SK-N-SH treated with all-trans-retinoic acid at 6 μM for 48 hours (cell line): ENCODE results near the gene PARD3B.
"Not testable (repeated sequence)": the region's sequence is repeated elsewhere in the genome, so short reads cannot be mapped to it uniquely, and the experiment has no call there.

Source experiments
- ATAC-seq: fragments of 200-7000 bp; cut with Tn5 transposase; 3 replicates; pipeline ENCODE4 v1.9.1; 2020; ENCODE audit warnings: mild to moderate bottlenecking, moderate library complexity
- ARNTL ChIP-seq: fragments of 450-650 bp; formaldehyde crosslinking; IDR thresholded peaks from 2 replicates; pipeline ENCODE4 v1.5.0; 2020; ENCODE audit warnings: low read depth, mild to moderate bottlenecking, moderate library complexity, borderline replicate concordance
- BACH2 ChIP-seq: fragments of 250-450 bp; sonication (Bioruptor Pico); IDR thresholded peaks from 2 replicates; pipeline ENCODE4 v1.9.0; 2021; ENCODE audit warnings: mild to moderate bottlenecking, borderline replicate concordance
- CREB5 ChIP-seq: fragments of 250-450 bp; sonication (Bioruptor Pico); IDR thresholded peaks from 2 replicates; pipeline ENCODE4 v1.5.1; 2020; ENCODE audit warnings: low read depth, mild to moderate bottlenecking, moderate library complexity
- CSDC2 ChIP-seq: fragments of 250-450 bp; sonication (Bioruptor Pico); IDR thresholded peaks from 2 replicates; pipeline ENCODE4 v1.5.0; 2020; ENCODE audit warnings: mild to moderate bottlenecking, moderate library complexity
- CSRNP3 ChIP-seq: fragments of 250-450 bp; sonication (Bioruptor Pico); IDR thresholded peaks from 2 replicates; pipeline ENCODE4 v1.5.1; 2021; ENCODE audit warnings: mild to moderate bottlenecking, moderate library complexity
- ESRRG ChIP-seq: fragments of 250-450 bp; sonication (Bioruptor Pico); IDR thresholded peaks from 2 replicates; pipeline ENCODE4 v1.6.1; 2021; ENCODE audit warnings: mild to moderate bottlenecking
- GLIS3 ChIP-seq: fragments of 250-450 bp; sonication (Bioruptor Pico); IDR thresholded peaks from 2 replicates; pipeline ENCODE4 v1.5.0; 2020; ENCODE audit warnings: mild to moderate bottlenecking, moderate library complexity
- ISL1 ChIP-seq: fragments of 250-450 bp; sonication (Bioruptor Pico); IDR thresholded peaks from 2 replicates; pipeline ENCODE4 v2.1.2; 2022; ENCODE audit warnings: mild to moderate bottlenecking, moderate library complexity
- OSR1 ChIP-seq: fragments of 250-450 bp; sonication (Bioruptor Pico); IDR thresholded peaks from 2 replicates; pipeline ENCODE4 v1.8.0; 2022; ENCODE audit warnings: moderate library complexity, mild to moderate bottlenecking, inconsistent platforms
- POU6F1 ChIP-seq: fragments of 250-450 bp; sonication (Bioruptor Pico); IDR thresholded peaks from 2 replicates; pipeline ENCODE4 v1.8.0; 2021; ENCODE audit warnings: low read depth, mild to moderate bottlenecking, moderate library complexity, borderline replicate concordance
- PPARA ChIP-seq: fragments of 250-450 bp; sonication (Bioruptor Pico); IDR thresholded peaks from 2 replicates; pipeline ENCODE4 v1.5.0; 2020; ENCODE audit warnings: mild to moderate bottlenecking, borderline replicate concordance
- RARB ChIP-seq: fragments of 250-450 bp; sonication (Bioruptor Pico); IDR thresholded peaks from 2 replicates; pipeline ENCODE4 v1.8.0; 2021; ENCODE audit warnings: mild to moderate bottlenecking, moderate library complexity
- SNAI2 ChIP-seq: fragments of 250-450 bp; sonication (Bioruptor Pico); IDR thresholded peaks from 2 replicates; pipeline ENCODE4 v1.5.0; 2020; ENCODE audit warnings: mild to moderate bottlenecking, moderate library complexity
- TCF4 ChIP-seq: fragments of 250-450 bp; sonication (Bioruptor Pico); IDR thresholded peaks from 2 replicates; pipeline ENCODE4 v1.8.0; 2021; ENCODE audit warnings: mild to moderate bottlenecking, moderate library complexity, borderline replicate concordance
- TOX ChIP-seq: fragments of 250-450 bp; sonication (Bioruptor Pico); IDR thresholded peaks from 2 replicates; pipeline ENCODE4 v1.8.0; 2021; ENCODE audit warnings: mild to moderate bottlenecking, moderate library complexity, borderline replicate concordance
- ZC3H10 ChIP-seq: fragments of 250-450 bp; sonication (Bioruptor Pico); IDR thresholded peaks from 2 replicates; pipeline ENCODE4 v1.5.1; 2021; ENCODE audit warnings: mild to moderate bottlenecking, moderate library complexity
- ZFP3 ChIP-seq: fragments of 250-450 bp; sonication (Bioruptor Pico); IDR thresholded peaks from 2 replicates; pipeline ENCODE4 v1.5.0; 2020; ENCODE audit warnings: mild to moderate bottlenecking, moderate library complexity
- ZNF565 ChIP-seq: fragments of 450-650 bp; formaldehyde crosslinking; conservative IDR thresholded peaks from 2 replicates; pipeline ENCODE4 v1.5.0; 2020; ENCODE audit warnings: low read depth, mild to moderate bottlenecking, moderate library complexity
- ZNF70 ChIP-seq: fragments of 450-650 bp; formaldehyde crosslinking; IDR thresholded peaks from 2 replicates; pipeline ENCODE4 v1.5.0; 2020; ENCODE audit warnings: mild to moderate bottlenecking, moderate library complexity
- ZNF8 ChIP-seq: fragments of 450-650 bp; formaldehyde crosslinking; IDR thresholded peaks from 2 replicates; pipeline ENCODE4 v1.5.0; 2020; ENCODE audit warnings: mild to moderate bottlenecking, moderate library complexity

PARD3B gene

GRCh38 chr2:205216580-205216979 lies 671.3 kb downstream of the PARD3B start:
- TF ChIP-seq POU6F1 (CRISPR knock-in tag) (no peak), TOX (CRISPR knock-in tag) (no peak), CSDC2 (CRISPR knock-in tag) (no peak), CSRNP3 (CRISPR knock-in tag) (no peak), ZFP3 (CRISPR knock-in tag) (no peak), ZNF8 (CRISPR knock-in tag) (no peak), PPARA (CRISPR knock-in tag) (no peak), CREB5 (no peak), ZC3H10 (no peak), ZNF565 (CRISPR knock-in tag) (no peak), GLIS3 (no peak)
- TF ChIP-seq, all 23 proteins: peak for 0
- ATAC-seq: no peak

- ATAC-seq: no peak
- TF ChIP-seq ZNF70 (CRISPR knock-in tag): no peak
- no peak for TF ChIP-seq OSR1 (CRISPR knock-in tag)
- no peak for TF ChIP-seq ZNF565 (CRISPR knock-in tag)
- no peak for TF ChIP-seq SNAI2 (CRISPR knock-in tag)
- no peak for TF ChIP-seq CSRNP3 (CRISPR knock-in tag)
- TF ChIP-seq CREB5: no peak
- no peak for TF ChIP-seq GLIS3
- no peak for TF ChIP-seq RARB (CRISPR knock-in tag)
- TF ChIP-seq ISL1 (CRISPR knock-in tag): no peak
- TF ChIP-seq ARNTL (CRISPR knock-in tag): no peak
- no peak for TF ChIP-seq ESRRG (CRISPR knock-in tag)
- no peak for TF ChIP-seq TCF4 (CRISPR knock-in tag)
- TF ChIP-seq CSDC2 (CRISPR knock-in tag): no peak
Measured at GRCh38 chr2:205217004-205217403, 671.7 kb downstream of the PARD3B start.

- no peak for TF ChIP-seq POU6F1 (CRISPR knock-in tag)
- TF ChIP-seq PPARA (CRISPR knock-in tag): no peak
- no peak for TF ChIP-seq ESRRG (CRISPR knock-in tag)
- TF ChIP-seq BACH2 (CRISPR knock-in tag): no peak
- TF ChIP-seq ZNF565 (CRISPR knock-in tag): no peak
- TF ChIP-seq OSR1 (CRISPR knock-in tag): no peak
- TF ChIP-seq, all 23 proteins: peak for 0
- ATAC-seq: no peak
Measured at GRCh38 chr2:205218056-205218455, 672.8 kb downstream of the PARD3B start.

- not testable (repeated sequence) for ATAC-seq
Measured at GRCh38 chr2:205218816-205219215, 673.5 kb downstream of the PARD3B start.
